ENCODE measurements around the gene GTF2A2. TPM values are rescaled to one million over a fixed set of nuclear protein-coding genes. Genes with fewer than 3 reads are reported as not detected.

The GTF2A2 gene
- total and polyA plus RNA-seq, 5 donors from 2014 or later, result 61.5 to 174 (median 133) TPM

- Mint-ChIP-seq H3K36me3 (peaks cover 3% of the 10 kb centered on the region), H3K4me1 (peaks cover 0 to 15% (median 2%) of the 10 kb centered on the region in 4 donors), H3K27ac (no peak overlapping the region), H3K9me3 (peaks cover 0 to 5% (median 0%) of the 10 kb centered on the region in 7 donors), H3K4me3 (no peak overlapping the region), H3K27me3 (peaks cover 23% of the 10 kb centered on the region)
- no peak for ATAC-seq (ENCODE audit: low read depth in 2 of 2)
- no peak for DNase-seq
- Histone ChIP-seq H3K27ac (ENCODE audit: insufficient read depth, low read length, poor library complexity, severe bottlenecking) (no peak overlapping the region), H3K27me3 (ENCODE audit: control insufficient read depth, insufficient read depth, low read length) (no peaks in the 10 kb centered on the region), H3K9me3 (ENCODE audit: control insufficient read depth in 2 of 2, low read length in 2 of 2) (no peaks in the 10 kb centered on the region), H3K36me3 (ENCODE audit: control insufficient read depth, insufficient read depth, low read length) (no peaks in the 10 kb centered on the region), H3K4me1 (ENCODE audit: control insufficient read depth, insufficient read depth, low read length, poor library complexity, severe bottlenecking) (no peaks in the 10 kb centered on the region), H3K4me3 (ENCODE audit: low read depth, low read length) (no peak overlapping the region)
Observed at GRCh38 chr15:59595434-59595915, 61.8 kb downstream of the GTF2A2 start.

- Histone ChIP-seq H3K4me3 (ENCODE audit: low read depth, low read length) (no peak overlapping the region), H3K4me1 (ENCODE audit: control insufficient read depth, insufficient read depth, low read length, poor library complexity, severe bottlenecking) (no peaks in the 10 kb centered on the region), H3K27me3 (ENCODE audit: control insufficient read depth, insufficient read depth, low read length) (no peaks in the 10 kb centered on the region), H3K36me3 (ENCODE audit: control insufficient read depth, insufficient read depth, low read length) (no peaks in the 10 kb centered on the region), H3K9me3 (ENCODE audit: control insufficient read depth in 2 of 2, low read length in 2 of 2) (no peaks in the 10 kb centered on the region), H3K27ac (ENCODE audit: insufficient read depth, low read length, poor library complexity, severe bottlenecking) (no peak overlapping the region)
- ATAC-seq (ENCODE audit: low read depth in 2 of 2) (no peak), DNase-seq (no peak)
- peaks cover 0 to 19% (median 4%) of the 10 kb centered on the region in 4 donors for H3K4me1 Mint-ChIP-seq
- H3K4me3 Mint-ChIP-seq, result no peak overlapping the region
- H3K36me3 Mint-ChIP-seq, result peaks cover 3% of the 10 kb centered on the region
- peaks cover 0 to 4% (median 0%) of the 10 kb centered on the region in 7 donors for H3K9me3 Mint-ChIP-seq
- peaks cover 23% of the 10 kb centered on the region for H3K27me3 Mint-ChIP-seq
- no peak overlapping the region for H3K27ac Mint-ChIP-seq
Observed at GRCh38 chr15:59594991-59595390, 62.3 kb downstream of the GTF2A2 start.

GRCh38 chr15:59594493-59594942 is 62.8 kb downstream of the GTF2A2 start:
- Mint-ChIP-seq H3K36me3 (peaks cover 3% of the 10 kb centered on the region), H3K27me3 (peaks cover 28% of the 10 kb centered on the region), H3K27ac (no peak overlapping the region), H3K4me1 (peaks cover 0 to 23% (median 4%) of the 10 kb centered on the region in 4 donors), H3K4me3 (no peak overlapping the region), H3K9me3 (peaks cover 0 to 4% (median 0%) of the 10 kb centered on the region in 7 donors)
- ATAC-seq (ENCODE audit: low read depth in 2 of 2) (no peak), DNase-seq (no peak)
- Histone ChIP-seq H3K4me1 (ENCODE audit: control insufficient read depth, insufficient read depth, low read length, poor library complexity, severe bottlenecking) (no peaks in the 10 kb centered on the region), H3K36me3 (ENCODE audit: control insufficient read depth, insufficient read depth, low read length) (no peaks in the 10 kb centered on the region), H3K9me3 (ENCODE audit: control insufficient read depth in 2 of 2, low read length in 2 of 2) (no peaks in the 10 kb centered on the region), H3K27ac (ENCODE audit: insufficient read depth, low read length, poor library complexity, severe bottlenecking) (no peak overlapping the region), H3K4me3 (ENCODE audit: low read depth, low read length) (no peak overlapping the region), H3K27me3 (ENCODE audit: control insufficient read depth, insufficient read depth, low read length) (no peaks in the 10 kb centered on the region)

GRCh38 chr15:59591356-59591755 is 66.0 kb downstream of the GTF2A2 start:
- Mint-ChIP-seq H3K27ac (no peak overlapping the region), H3K27me3 (peaks cover 28% of the 10 kb centered on the region), H3K4me3 (no peak overlapping the region), H3K9me3 (no peaks in the 10 kb centered on the region), H3K4me1 (peaks cover 0 to 25% (median 4%) of the 10 kb centered on the region in 4 donors), H3K36me3 (no peaks in the 10 kb centered on the region)
- no peak overlapping the region for H3K27ac ChIP-seq (ENCODE audit: insufficient read depth, low read length, poor library complexity, severe bottlenecking)
- no peaks in the 10 kb centered on the region for H3K36me3 ChIP-seq (ENCODE audit: control insufficient read depth, insufficient read depth, low read length)
- no peak overlapping the region for H3K4me3 ChIP-seq (ENCODE audit: low read depth, low read length)
- DNase-seq (peak in 1 of 3 donors; percentile 20), ATAC-seq (ENCODE audit: low read depth in 2 of 2) (no peak)
- H3K4me1 ChIP-seq (ENCODE audit: control insufficient read depth, insufficient read depth, low read length, poor library complexity, severe bottlenecking), result no peaks in the 10 kb centered on the region
- H3K27me3 ChIP-seq (ENCODE audit: control insufficient read depth, insufficient read depth, low read length), result no peaks in the 10 kb centered on the region
- H3K9me3 ChIP-seq (ENCODE audit: control insufficient read depth in 2 of 2, low read length in 2 of 2), result no peaks in the 10 kb centered on the region

- H3K4me3 Mint-ChIP-seq, result no peak overlapping the region
- Histone ChIP-seq H3K27ac (ENCODE audit: insufficient read depth, low read length, poor library complexity, severe bottlenecking) (no peak overlapping the region), H3K4me1 (ENCODE audit: control insufficient read depth, insufficient read depth, low read length, poor library complexity, severe bottlenecking) (no peaks in the 10 kb centered on the region), H3K9me3 (ENCODE audit: control insufficient read depth in 2 of 2, low read length in 2 of 2) (no peaks in the 10 kb centered on the region), H3K4me3 (ENCODE audit: low read depth, low read length) (no peak overlapping the region), H3K27me3 (ENCODE audit: control insufficient read depth, insufficient read depth, low read length) (no peaks in the 10 kb centered on the region), H3K36me3 (ENCODE audit: control insufficient read depth, insufficient read depth, low read length) (no peaks in the 10 kb centered on the region)
- no peak for ATAC-seq (ENCODE audit: low read depth in 2 of 2)
- DNase-seq, result peak in 1 of 3 donors; percentile 33
- peaks cover 0 to 25% (median 4%) of the 10 kb centered on the region in 4 donors for H3K4me1 Mint-ChIP-seq
- peaks cover 28% of the 10 kb centered on the region for H3K27me3 Mint-ChIP-seq
- no peaks in the 10 kb centered on the region for H3K36me3 Mint-ChIP-seq
- no peaks in the 10 kb centered on the region for H3K9me3 Mint-ChIP-seq
- H3K27ac Mint-ChIP-seq, result no peak overlapping the region
Observed at GRCh38 chr15:59590027-59590426, 67.3 kb downstream of the GTF2A2 start.

Other genes with a start within 250 kb of the GTF2A2 start
- gene FAM81A, start 219.3 kb downstream of the GTF2A2 start, total RNA-seq, result not detected
- gene FAM81A, start 219.3 kb downstream of the GTF2A2 start, polyA plus RNA-seq, result not detected
- not detected for gene GCNT3, start 45.7 kb downstream of the GTF2A2 start, total RNA-seq
- under 1 TPM in 1 of 4 donors, not detected in 3; 0.32 TPM for gene GCNT3, start 45.7 kb downstream of the GTF2A2 start, polyA plus RNA-seq
- 98.8 TPM for gene BNIP2, start 31.8 kb upstream of the GTF2A2 start, total RNA-seq
- 100 to 1,000 TPM in 1 of 4 donors, 10 to 100 TPM in 3; 88.6 to 103 (median 93.6) TPM for gene BNIP2, start 31.8 kb upstream of the GTF2A2 start, polyA plus RNA-seq